Activated T-helper 9 cell treated with anti-CD3 and anti-CD28 coated beads, Interleukin-2, amount 50 U/mL, for 16 hours (primary cell): ENCODE results near the gene TPSAB1.
"Not testable (repeated sequence)": the region's sequence is repeated elsewhere in the genome, so short reads cannot be mapped to it uniquely, and the experiment has no call there.

Experiments used
- DNase-seq: peaks from one replicate; pipeline ENCODE4 v3.0.0-alpha.2; 2020; ENCODE audit warnings: low read depth

Gene TPSAB1

GRCh38 chr16:1247903-1248537 is 7.5 kb downstream of the TPSAB1 start:
- DNase-seq = not testable (repeated sequence)

- DNase-seq = not testable (repeated sequence)
These were observed 8.7 kb downstream of the TPSAB1 start for GRCh38 chr16:1249031-1249755.

- DNase-seq = not testable (repeated sequence)
These were observed 13.3 kb downstream of the TPSAB1 start for GRCh38 chr16:1253701-1254364.

- DNase-seq = not testable (repeated sequence)
These were observed 14.3 kb downstream of the TPSAB1 start for GRCh38 chr16:1254821-1255220.

- not testable (repeated sequence) for DNase-seq
These were observed 15.0 kb downstream of the TPSAB1 start, which contains the start of gene TPSD1 for GRCh38 chr16:1255276-1256122. Gene TPSD1, plus strand, starts transcription at chr16:1256069. Its CDS starts 212 bp downstream, at chr16:1256281.

GRCh38 chr16:1256296-1256873 is 15.9 kb downstream of the TPSAB1 start:
- DNase-seq = not testable (repeated sequence)

- DNase-seq = no peak
These were observed 16.4 kb downstream of the TPSAB1 start for GRCh38 chr16:1256874-1257322.

- no peak for DNase-seq
These were observed 17.2 kb downstream of the TPSAB1 start for GRCh38 chr16:1257561-1258224.

- no peak for DNase-seq
These were observed 17.7 kb downstream of the TPSAB1 start for GRCh38 chr16:1258225-1258600.

- DNase-seq = no peak
These were observed 18.6 kb downstream of the TPSAB1 start for GRCh38 chr16:1258906-1259759.

- no peak for DNase-seq
These were observed 19.2 kb downstream of the TPSAB1 start for GRCh38 chr16:1259760-1260068.

- no peak for DNase-seq
These were observed 19.7 kb downstream of the TPSAB1 start for GRCh38 chr16:1260101-1260680.

GRCh38 chr16:1261131-1261892 is 20.8 kb downstream of the TPSAB1 start:
- DNase-seq = no peak

- no peak for DNase-seq
These were observed 21.8 kb downstream of the TPSAB1 start for GRCh38 chr16:1262210-1262845.

- no peak for DNase-seq
These were observed 22.3 kb downstream of the TPSAB1 start for GRCh38 chr16:1262846-1263221.

- no peak for DNase-seq
These were observed 23.3 kb downstream of the TPSAB1 start for GRCh38 chr16:1263591-1264344.

- DNase-seq = no peak
These were observed 24.0 kb downstream of the TPSAB1 start for GRCh38 chr16:1264345-1265089.
